Measurements from ENCODE around the gene PPID. TPM values are rescaled to one million over a fixed set of nuclear protein-coding genes. Genes with fewer than 3 reads are reported as not detected.

Gene PPID
- total and polyA plus RNA-seq, 7 donors = 35.1 to 162 (median 58.2) TPM

- no peaks in the 10 kb centered on the region for H3K27me3 ChIP-seq (ENCODE audit: insufficient read depth in 3 of 3, low read length in 2 of 3)
- no peak overlapping the region for H3K4me3 ChIP-seq
- DNase-seq = no peak
- intact Hi-C loops (cut with DNase I) = no loop called here
- H3K27ac ChIP-seq = no peak overlapping the region
- TF ChIP-seq CTCF (IDR thresholded peaks at IDR 0.05) = no peak
- ATAC-seq = no peak
- WGBS, 3 donors = 91 to 95% (median 94%) methylated on average over 4 of the region's 4 CpGs
- H3K9me3 ChIP-seq = no peaks in the 10 kb centered on the region
- peaks cover 4 to 94% of the 10 kb centered on the region in 2 donors for H3K36me3 ChIP-seq (ENCODE audit: insufficient read depth in 1 of 2, low read depth in 1 of 2)
- H3K4me1 ChIP-seq = no peaks in the 10 kb centered on the region
Measured at GRCh38 chr4:158704274-158704673, 18.9 kb downstream of the PPID start.

GRCh38 chr4:158688813-158689212, 34.4 kb downstream of the PPID start:
- H3K4me1 ChIP-seq = no peaks in the 10 kb centered on the region
- H3K27me3 ChIP-seq (ENCODE audit: insufficient read depth in 3 of 3, low read length in 2 of 3) = no peaks in the 10 kb centered on the region
- intact Hi-C loops (cut with DNase I) = no loop called here
- no peaks in the 10 kb centered on the region for H3K9me3 ChIP-seq
- DNase-seq (no peak), ATAC-seq (no peak)
- H3K4me3 ChIP-seq = no peak overlapping the region
- WGBS, 3 donors = 76 to 90% (median 78%) methylated on average over 1 of the region's 1 CpG
- TF ChIP-seq CTCF (IDR thresholded peaks at IDR 0.05) = no peak
- H3K27ac ChIP-seq = no peak overlapping the region
- H3K36me3 ChIP-seq (ENCODE audit: insufficient read depth in 1 of 2, low read depth in 1 of 2) = peaks cover 3 to 97% of the 10 kb centered on the region in 2 donors

- no peak for TF ChIP-seq CTCF (IDR thresholded peaks at IDR 0.05)
- no peaks in the 10 kb centered on the region for H3K9me3 ChIP-seq
- no peaks in the 10 kb centered on the region for H3K27me3 ChIP-seq (ENCODE audit: insufficient read depth in 3 of 3, low read length in 2 of 3)
- no peak overlapping the region for H3K4me3 ChIP-seq
- WGBS, 3 donors = 20 to 28% (median 21%) methylated on average over 2 of the region's 2 CpGs
- DNase-seq = no peak
- peak; percentile 44 to 83 (median 82) for ATAC-seq
- no peaks in the 10 kb centered on the region for H3K4me1 ChIP-seq
- intact Hi-C loops (cut with DNase I) = no loop called here
- H3K27ac ChIP-seq = no peak overlapping the region
- H3K36me3 ChIP-seq (ENCODE audit: insufficient read depth in 1 of 2, low read depth in 1 of 2) = peaks cover 0 to 61% of the 10 kb centered on the region in 2 donors
Measured at GRCh38 chr4:158682066-158682465, 41.1 kb downstream of the PPID start.

GRCh38 chr4:158681629-158682028, 41.6 kb downstream of the PPID start:
- no peaks in the 10 kb centered on the region for H3K27me3 ChIP-seq (ENCODE audit: insufficient read depth in 3 of 3, low read length in 2 of 3)
- DNase-seq = no peak
- H3K27ac ChIP-seq = no peak overlapping the region
- intact Hi-C loops (cut with DNase I) = no loop called here
- no peak for TF ChIP-seq CTCF (IDR thresholded peaks at IDR 0.05)
- WGBS, 3 donors = 70 to 80% (median 79%) methylated on average over 1 of the region's 1 CpG
- peak in 1 of 4 donors; percentile 35 for ATAC-seq
- H3K36me3 ChIP-seq (ENCODE audit: insufficient read depth in 1 of 2, low read depth in 1 of 2) = peaks cover 0 to 56% of the 10 kb centered on the region in 2 donors
- H3K9me3 ChIP-seq = no peaks in the 10 kb centered on the region
- H3K4me1 ChIP-seq = no peaks in the 10 kb centered on the region
- H3K4me3 ChIP-seq = no peak overlapping the region

- ATAC-seq = no peak
- H3K4me3 ChIP-seq = no peak overlapping the region
- 94 to 96% (median 96%) methylated on average over 2 of the region's 2 CpGs for WGBS, 3 donors
- no peaks in the 10 kb centered on the region for H3K27me3 ChIP-seq (ENCODE audit: insufficient read depth in 3 of 3, low read length in 2 of 3)
- TF ChIP-seq CTCF (IDR thresholded peaks at IDR 0.05) = no peak
- peaks cover 14% of the 10 kb centered on the region for H3K4me1 ChIP-seq
- H3K9me3 ChIP-seq = no peaks in the 10 kb centered on the region
- H3K36me3 ChIP-seq (ENCODE audit: insufficient read depth in 1 of 2, low read depth in 1 of 2) = peaks cover 0 to 37% of the 10 kb centered on the region in 2 donors
- no peak overlapping the region for H3K27ac ChIP-seq
- intact Hi-C loops (cut with DNase I) = loop anchor here in 1 of 2 donors (5.0 kb wide), 1 partner anchor 44 kb away; the partner anchor contains the start of gene PPID
- no peak for DNase-seq
Measured at GRCh38 chr4:158678767-158679166, 44.4 kb downstream of the PPID start.
